Measurements from ENCODE around the gene PERM1. TPM values are rescaled to one million over a fixed set of nuclear protein-coding genes. Genes with fewer than 3 reads are reported as not detected.

The PERM1 gene
- total and polyA plus RNA-seq, 2 of the 8 experiments (the other 6 are each of a cell fraction or from before 2014, with no cell fraction given) = not detected

DNA sequence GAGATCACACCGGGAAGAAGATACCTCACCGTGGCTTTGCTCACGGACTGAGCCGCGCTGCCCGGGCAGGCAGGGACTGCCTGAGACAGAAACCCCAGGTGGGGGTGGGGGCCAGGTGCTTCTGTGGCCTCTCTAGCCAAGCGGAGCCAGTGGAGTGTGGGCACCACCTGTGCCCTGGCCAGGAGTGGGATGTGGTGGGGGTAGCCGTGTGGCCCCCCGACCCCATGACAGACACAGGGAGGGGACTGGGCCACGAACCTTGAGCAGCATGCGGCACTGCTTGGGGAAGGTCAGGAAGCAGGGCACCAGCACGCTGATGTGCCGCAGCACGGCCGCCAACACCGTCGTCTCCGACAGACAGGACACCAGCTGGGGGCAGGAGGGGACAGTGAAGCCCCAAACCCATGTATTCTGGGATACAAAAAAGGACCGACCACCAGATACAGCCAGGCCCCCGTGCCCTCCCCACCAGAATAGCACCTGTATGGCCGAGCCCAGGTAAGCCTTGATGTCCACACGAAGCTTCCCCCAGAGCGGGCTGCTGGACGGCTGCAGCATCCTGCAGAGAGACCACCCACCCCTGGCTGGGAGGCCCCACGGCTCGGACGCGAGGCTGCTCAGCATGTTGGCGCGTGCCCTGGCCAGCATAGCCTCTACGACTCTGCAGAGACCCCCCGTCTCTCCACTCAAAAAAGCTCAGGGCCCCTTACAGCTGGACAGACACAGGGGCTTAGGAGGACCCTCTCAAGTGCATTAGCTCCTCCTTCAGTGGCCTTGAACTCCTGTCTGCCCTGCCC is 28.2 kb downstream of the PERM1 start:
- H3K79me2 ChIP-seq (ENCODE audit: control insufficient read depth in 1 of 2, insufficient read depth in 2 of 2, low read length in 2 of 2) = peaks cover 0 to 12% of the 10 kb centered on the region in 2 experiments; a peak in 3 of 4 replicates
- H4K91ac ChIP-seq (replicated peaks; ENCODE audit: insufficient read length, low read length) = no peak overlapping the region
- no peak overlapping the region for H4K5ac ChIP-seq (ENCODE audit: insufficient read length, low read depth, low read length)
- H4K8ac ChIP-seq (ENCODE audit: extremely low read depth, insufficient read depth, low read length) = no peak overlapping the region; the same call in 1 of the 2 replicates
- H2BK15ac ChIP-seq (ENCODE audit: low read length) = no peak overlapping the region
- H4K20me1 ChIP-seq (replicated peaks in 1 of 2; ENCODE audit: control insufficient read depth in 1 of 2, insufficient read depth in 2 of 2, low read length in 2 of 2) = peaks cover 31 to 36% of the 10 kb centered on the region in 2 experiments
- POLR2A ChIA-PET (ENCODE audit: partially characterized antibody) = interaction anchor here (1.2 to 8.8 kb wide), 2 partner anchors 11 to 96 kb away, joined by 3 to 65 read pairs; no protein-coding TSS in a partner anchor
- no peak for FAIRE-seq
- H3K4me2 ChIP-seq (ENCODE audit: insufficient read depth in 1 of 2, low read depth in 2 of 2, low read length in 2 of 2) = no peak overlapping the region
- no peak overlapping the region for H3K18ac ChIP-seq (ENCODE audit: extremely low read depth, low read length)
- no peak overlapping the region for H2BK12ac ChIP-seq (ENCODE audit: low read depth, low read length)
- no peaks in the 10 kb centered on the region for H3K9me3 ChIP-seq (ENCODE audit: insufficient read depth in 2 of 2, low read depth in 1 of 2, low read length in 1 of 2)
- no peak for DNase-seq (ENCODE audit: low read depth in 1 of 2, low spot score in 2 of 2)
- CTCF ChIA-PET (ENCODE audit: partially characterized antibody) = interaction anchor here (0.5 to 1.9 kb wide), 8 partner anchors 10 to 682 kb away, joined by 3 to 6 read pairs (median 4); partner anchors contain the start of gene PLEKHN1
- H2AK5ac ChIP-seq (ENCODE audit: low read depth, low read length) = no peak overlapping the region
- no peak overlapping the region for H2BK5ac ChIP-seq (ENCODE audit: low read depth, low read length)
- H3K79me1 ChIP-seq (ENCODE audit: low read depth, low read length) = peaks cover 21% of the 10 kb centered on the region
- H2BK20ac ChIP-seq (ENCODE audit: low read length) = no peak overlapping the region
- H2AFZ ChIP-seq (ENCODE audit: low read length) = no peak overlapping the region
- peaks cover 3% of the 10 kb centered on the region for H3K23me2 ChIP-seq (ENCODE audit: low read depth, low read length)
- 95% methylated on average over 21 of the region's 32 CpGs; no CpG with 5 or more reads in 1 of the 2 experiments for WGBS, 2 experiments (ENCODE audit: extremely low coverage in 1 of 2, insufficient coverage in 1 of 2, insufficient read length in 1 of 2, insufficient replicate concordance in 2 of 2, low coverage in 1 of 2, low lambda C conversion rate in 2 of 2, missing lambda C conversion rate in 1 of 2)
- no peak overlapping the region for H3K4ac ChIP-seq (replicated peaks; ENCODE audit: insufficient read length, low read depth, low read length)
- peaks cover 8 to 70% (median 45%) of the 10 kb centered on the region in 4 experiments; a peak in 7 of 8 replicates for H3K36me3 ChIP-seq (ENCODE audit: control insufficient read depth in 2 of 4, insufficient read depth in 4 of 4, low read length in 3 of 4)
- H3K23ac ChIP-seq (ENCODE audit: insufficient read length) = no peak overlapping the region
- no peaks in the 10 kb centered on the region for H3K27me3 ChIP-seq (replicated peaks in 1 of 4; ENCODE audit: control insufficient read depth in 3 of 4, extremely low read depth in 1 of 4, insufficient read depth in 3 of 4, low read length in 3 of 4)
- peaks cover 0 to 4% (median 0%) of the 10 kb centered on the region in 4 experiments; a peak in 1 of 7 replicates for H3K4me1 ChIP-seq (replicated peaks in 1 of 4; ENCODE audit: control insufficient read depth in 3 of 4, insufficient read depth in 4 of 4, low read length in 3 of 4)
- no peak overlapping the region for H3K14ac ChIP-seq (ENCODE audit: insufficient read length)
- H2BK120ac ChIP-seq (replicated peaks; ENCODE audit: low read depth, low read length) = no peak overlapping the region
- no peak overlapping the region for H3K56ac ChIP-seq (replicated peaks; ENCODE audit: insufficient read length, low read depth, low read length)
- H3K27ac ChIP-seq (ENCODE audit: low read depth, low read length) = no peak overlapping the region
- no peak overlapping the region for H3K9ac ChIP-seq (replicated peaks in 1 of 4; ENCODE audit: extremely low read depth in 1 of 4, low read depth in 3 of 4, low read length in 3 of 4)
- H3K4me3 ChIP-seq (ENCODE audit: extremely low read depth in 1 of 4, insufficient read depth in 2 of 4, low read depth in 3 of 4, low read length in 4 of 4) = no peak overlapping the region
- TF ChIP-seq, protein P1, sequence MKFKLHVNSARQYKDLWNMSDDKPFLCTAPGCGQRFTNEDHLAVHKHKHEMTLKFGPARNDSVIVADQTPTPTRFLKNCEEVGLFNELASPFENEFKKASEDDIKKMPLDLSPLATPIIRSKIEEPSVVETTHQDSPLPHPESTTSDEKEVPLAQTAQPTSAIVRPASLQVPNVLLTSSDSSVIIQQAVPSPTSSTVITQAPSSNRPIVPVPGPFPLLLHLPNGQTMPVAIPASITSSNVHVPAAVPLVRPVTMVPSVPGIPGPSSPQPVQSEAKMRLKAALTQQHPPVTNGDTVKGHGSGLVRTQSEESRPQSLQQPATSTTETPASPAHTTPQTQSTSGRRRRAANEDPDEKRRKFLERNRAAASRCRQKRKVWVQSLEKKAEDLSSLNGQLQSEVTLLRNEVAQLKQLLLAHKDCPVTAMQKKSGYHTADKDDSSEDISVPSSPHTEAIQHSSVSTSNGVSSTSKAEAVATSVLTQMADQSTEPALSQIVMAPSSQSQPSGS (IDR thresholded peaks at IDR 0.05; ENCODE audit: low read length) = no peak
- TF ChIP-seq RBBP5 (IDR thresholded peaks at IDR 0.05; ENCODE audit: borderline replicate concordance, low read depth, low read length) = no peak
- TF ChIP-seq RNF2 (IDR thresholded peaks at IDR 0.05; ENCODE audit: borderline replicate concordance, low read depth, low read length, missing control alignments, poor library complexity, severe bottlenecking) = no peak
- TF ChIP-seq, protein P2, sequence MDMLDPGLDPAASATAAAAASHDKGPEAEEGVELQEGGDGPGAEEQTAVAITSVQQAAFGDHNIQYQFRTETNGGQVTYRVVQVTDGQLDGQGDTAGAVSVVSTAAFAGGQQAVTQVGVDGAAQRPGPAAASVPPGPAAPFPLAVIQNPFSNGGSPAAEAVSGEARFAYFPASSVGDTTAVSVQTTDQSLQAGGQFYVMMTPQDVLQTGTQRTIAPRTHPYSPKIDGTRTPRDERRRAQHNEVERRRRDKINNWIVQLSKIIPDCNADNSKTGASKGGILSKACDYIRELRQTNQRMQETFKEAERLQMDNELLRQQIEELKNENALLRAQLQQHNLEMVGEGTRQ (IDR thresholded peaks at IDR 0.05; ENCODE audit: low read length) = no peak
- no peak for TF ChIP-seq SIN3A (conservative IDR thresholded peaks at IDR 0.05 in 1 of 2, IDR thresholded peaks at IDR 0.05 in 1 of 2; ENCODE audit: low read depth in 1 of 2, low read length in 2 of 2)
- no peak for TF ChIP-seq JUN (IDR thresholded peaks at IDR 0.05; ENCODE audit: low read depth, low read length)
- TF ChIP-seq CHD2 (IDR thresholded peaks at IDR 0.05; ENCODE audit: low read length) = no peak
